NCI-H2029 (cell line): ENCODE results near the gene CNEP1R1.
"Not testable (repeated sequence)": the region's sequence is repeated elsewhere in the genome, so short reads cannot be mapped to it uniquely, and the experiment has no call there.

Source experiments
- DNase-seq: peaks from one replicate; lab custom pipeline; 2025; lab: John Stamatoyannopoulos, UW

Gene CNEP1R1, protein sequence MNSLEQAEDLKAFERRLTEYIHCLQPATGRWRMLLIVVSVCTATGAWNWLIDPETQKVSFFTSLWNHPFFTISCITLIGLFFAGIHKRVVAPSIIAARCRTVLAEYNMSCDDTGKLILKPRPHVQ

DNA sequence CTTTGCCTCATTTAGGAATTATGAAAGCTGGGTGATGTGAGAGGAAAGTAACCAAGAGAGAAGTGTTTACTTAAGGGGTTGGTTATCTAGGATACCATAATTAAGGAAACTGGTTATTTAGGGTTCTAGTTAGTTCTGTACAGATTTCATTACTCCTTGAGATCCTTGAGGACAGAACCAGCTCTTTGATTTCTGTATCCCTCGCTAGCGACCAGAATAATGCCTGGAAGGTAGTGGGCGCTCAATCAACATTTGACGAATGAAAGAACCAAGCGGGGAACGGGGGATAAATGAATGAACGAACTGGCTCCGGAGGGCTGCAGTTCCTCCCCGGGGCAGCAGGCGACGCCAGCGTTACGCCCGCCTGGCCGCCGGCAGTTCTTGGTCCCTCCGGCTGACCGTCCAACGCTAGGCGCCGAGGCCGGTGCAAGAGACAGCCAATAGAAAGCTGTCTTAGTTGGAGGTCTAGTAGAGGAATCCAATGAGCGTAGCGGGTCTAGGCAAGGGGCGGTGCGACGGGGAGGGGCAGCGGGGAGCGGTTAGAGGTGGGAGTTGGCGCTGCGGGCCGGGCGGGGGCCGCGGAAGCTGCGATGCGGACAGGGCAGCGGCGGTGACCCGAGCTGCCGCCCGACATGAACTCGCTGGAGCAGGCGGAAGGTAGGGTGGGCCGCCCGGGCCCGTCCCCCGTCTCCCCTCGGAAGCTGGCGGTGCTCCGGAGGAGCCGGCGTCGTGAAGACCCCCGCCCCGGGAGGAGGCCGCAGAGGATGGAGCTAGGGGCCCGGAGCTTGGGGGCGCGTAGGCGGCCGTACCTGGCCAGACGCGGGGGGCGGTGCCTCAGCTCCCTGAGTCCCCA lies at the start of gene CNEP1R1:
TSS of gene CNEP1R1 (plus strand) at position 542 of the 853 bp plus-strand sequence. CDS start at position 633, 91 bp downstream.
- peak; percentile 79 for DNase-seq

DNA sequence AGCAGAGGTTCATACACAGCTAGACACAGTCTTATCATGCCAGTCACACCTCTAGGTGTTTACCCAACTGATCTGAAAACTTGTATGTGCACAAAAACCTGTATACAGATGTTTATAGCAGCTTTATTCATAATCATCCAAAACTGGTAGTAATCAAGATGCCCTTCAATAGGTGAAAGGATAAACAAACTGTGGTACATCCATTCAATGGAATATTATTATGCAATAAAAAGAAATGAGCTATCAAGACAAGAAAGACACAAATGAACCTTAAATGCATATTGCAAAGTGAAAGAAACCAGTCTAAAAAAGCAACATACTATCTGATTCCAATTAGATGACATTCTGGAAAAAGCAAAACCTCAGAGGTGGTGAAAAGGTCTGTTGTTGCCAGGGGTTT lies 47.6 kb upstream of the CNEP1R1 start:
- DNase-seq, result no peak

DNA sequence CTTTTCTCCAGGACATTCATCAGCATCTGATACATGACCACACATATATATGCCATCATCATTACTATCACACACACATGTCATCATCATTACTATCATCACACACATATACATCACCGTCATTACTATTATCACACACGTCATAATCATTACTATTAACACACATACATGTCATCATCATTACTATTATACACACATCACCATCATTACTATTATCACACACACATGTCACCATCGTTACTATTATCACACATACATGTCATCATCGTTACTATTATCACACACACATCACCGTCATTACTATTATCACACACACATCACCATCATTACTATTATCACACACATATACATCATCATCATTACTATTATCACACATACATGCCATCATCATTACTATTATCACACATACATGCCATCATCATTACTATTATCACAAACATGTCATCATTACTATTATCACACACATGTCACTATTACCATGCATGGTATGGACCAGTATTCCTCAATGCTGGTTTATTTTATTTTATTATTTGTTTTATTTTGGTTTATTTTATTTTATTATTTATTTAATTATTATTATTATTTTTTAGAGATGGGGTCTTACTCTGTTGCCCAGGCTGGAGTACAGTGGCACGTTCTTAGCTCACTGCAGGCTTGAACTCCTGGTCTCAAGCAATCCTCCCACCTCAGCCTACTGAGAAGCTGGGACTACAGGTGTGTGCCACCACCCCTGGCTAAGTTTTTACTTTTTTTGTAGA lies 46.3 kb upstream of the CNEP1R1 start:
- no peak for DNase-seq

DNA sequence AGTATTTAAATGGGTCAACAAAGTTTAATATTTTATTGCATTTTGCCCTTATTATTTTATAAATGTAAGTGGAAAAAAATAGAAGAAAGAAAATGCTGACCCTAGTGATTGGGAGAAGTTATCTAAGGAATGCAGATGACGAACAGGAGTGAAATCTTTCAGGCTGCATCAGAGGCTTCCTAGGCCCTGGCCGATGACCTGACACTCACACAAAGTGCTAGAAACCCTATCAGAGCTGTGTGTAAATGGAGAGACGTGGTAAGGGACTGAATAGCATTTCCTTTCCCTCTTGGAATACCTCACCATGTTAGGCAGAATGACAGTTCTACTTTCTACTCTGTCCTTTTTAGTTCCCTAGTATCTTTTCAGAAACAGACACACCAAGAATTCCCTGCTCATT lies 44.9 kb upstream of the CNEP1R1 start:
- DNase-seq, result no peak

DNA sequence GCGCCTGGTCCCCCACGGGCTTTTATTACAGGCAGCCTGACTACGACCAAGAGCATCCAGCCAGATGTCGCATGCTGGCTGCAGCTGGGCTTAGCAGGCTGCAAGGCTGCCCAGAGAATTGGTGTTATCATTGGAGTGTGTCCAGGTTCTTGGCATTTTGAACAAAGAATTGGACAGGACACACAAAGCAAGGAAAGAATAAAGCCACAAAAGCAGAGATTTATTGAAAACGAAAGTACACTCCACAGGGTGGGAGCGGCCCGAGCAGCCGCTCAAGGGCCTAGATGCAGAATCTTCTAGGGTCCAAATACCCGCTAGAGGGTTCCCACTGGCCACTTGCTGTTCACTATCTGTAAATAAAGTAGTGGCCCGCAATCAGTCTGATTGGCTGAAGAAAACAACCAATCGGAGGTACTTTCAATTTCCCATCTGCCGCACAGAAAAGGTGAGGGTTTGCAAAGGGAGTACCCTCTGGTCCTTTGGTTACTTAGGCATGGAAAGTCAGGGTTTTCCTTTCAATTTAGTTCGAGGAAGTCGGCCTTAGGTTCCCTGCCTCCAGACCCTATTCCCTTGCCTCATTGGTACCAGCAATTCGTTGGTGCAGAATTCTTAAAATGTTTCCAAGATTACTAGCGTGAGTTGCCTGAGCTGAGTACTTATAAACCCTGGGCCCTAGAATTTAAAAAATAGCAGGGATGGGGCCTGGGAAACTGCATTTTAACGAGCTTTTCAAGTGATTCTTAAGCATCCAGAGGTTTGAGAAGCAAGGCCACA lies 38.5 kb upstream of the CNEP1R1 start:
- peak; percentile 11 for DNase-seq

DNA sequence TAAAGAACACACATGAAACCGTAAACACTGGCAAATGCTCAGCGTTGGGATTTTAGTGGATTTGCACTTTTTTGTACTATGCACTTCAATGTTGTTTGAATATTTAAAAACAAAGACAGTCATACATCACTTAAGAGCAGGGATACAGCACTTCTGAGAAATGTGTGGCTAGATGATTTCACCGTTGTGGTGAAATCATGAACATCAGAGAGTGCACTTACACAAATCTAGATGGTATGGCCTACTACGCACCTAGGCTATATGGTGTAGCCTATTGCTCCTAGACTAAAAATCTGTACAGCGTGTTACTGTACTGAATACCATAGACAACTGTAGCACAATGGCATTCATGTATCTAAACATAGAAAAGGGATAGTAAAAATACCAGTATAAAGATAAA lies 37.6 kb upstream of the CNEP1R1 start:
- no peak for DNase-seq

DNA sequence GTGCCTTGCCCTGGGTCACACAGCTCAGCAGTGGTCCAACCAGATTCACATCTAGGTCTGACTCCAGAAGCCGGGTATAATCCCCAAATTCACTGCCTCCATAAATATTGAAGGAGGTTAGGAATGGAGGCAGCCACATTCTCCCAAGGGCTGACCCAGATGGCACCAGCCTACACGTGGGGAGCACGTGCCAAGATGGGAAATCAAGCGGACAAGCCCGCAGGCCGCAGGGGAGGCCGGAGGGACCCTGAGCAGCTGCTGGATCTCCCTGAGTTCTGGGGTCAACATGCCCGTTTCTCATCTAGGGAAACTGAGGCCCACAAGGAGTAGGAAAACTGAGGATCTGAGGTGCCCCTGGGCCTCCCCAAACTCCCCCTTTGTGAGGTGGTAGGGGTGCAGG lies 32.2 kb upstream of the CNEP1R1 start:
- no peak for DNase-seq

DNA sequence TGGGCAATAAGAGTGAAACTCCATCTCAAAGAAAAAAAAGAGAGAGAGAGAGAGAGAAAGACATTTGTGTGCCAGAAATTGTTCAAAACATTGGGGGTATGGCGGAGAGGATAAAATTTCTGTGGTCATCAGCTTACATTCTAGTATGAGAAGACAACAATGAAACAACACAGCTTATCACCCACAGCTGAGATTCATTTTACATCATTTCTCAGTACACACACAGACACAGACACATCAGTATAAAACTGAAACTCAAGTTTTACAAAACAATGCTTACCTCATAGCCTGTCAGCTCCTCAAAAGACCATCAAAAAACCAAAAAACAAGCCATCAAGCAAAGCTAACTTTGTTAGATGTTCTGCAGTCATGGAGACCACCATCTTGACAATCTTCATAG lies 31.4 kb upstream of the CNEP1R1 start:
- DNase-seq, result no peak

DNA sequence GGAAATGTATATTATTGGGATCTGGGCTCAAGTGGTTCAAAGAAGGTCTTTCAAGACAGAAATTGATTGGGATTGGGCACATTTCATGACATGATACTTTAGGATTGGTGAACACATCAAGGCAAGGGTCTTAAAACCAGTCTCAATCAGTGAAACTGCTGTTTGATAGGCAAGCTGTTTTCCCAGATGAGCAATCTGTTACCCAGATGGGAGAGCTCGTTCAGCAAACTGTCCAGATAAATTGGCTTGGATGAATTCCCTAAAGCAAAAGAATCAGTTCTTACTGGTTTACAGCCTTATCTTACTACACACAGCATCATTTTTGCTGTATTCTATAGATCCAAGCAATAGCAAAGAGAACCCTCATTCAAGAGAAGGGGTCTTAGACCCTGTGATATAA lies 31.0 kb upstream of the CNEP1R1 start:
- DNase-seq, result no peak

DNA sequence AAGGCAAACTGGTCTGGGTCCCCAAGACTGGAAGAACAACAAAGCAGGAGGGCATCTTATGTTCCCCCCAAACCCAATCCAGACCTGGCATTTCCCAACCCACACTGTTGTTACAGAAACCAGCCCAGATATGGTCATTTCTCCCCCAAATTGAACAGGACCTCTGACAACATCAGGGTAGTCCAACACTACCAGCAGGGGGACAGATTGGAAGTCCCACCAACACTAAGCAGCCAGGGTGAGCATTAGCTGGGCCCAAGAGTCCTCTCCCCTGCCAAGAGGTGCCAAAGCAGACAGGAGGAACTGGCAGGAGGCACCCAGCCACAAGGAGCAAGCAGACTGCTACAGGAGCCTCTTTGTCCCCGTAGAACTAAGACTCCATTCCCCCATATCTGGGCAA lies 29.3 kb upstream of the CNEP1R1 start:
- no peak for DNase-seq

DNA sequence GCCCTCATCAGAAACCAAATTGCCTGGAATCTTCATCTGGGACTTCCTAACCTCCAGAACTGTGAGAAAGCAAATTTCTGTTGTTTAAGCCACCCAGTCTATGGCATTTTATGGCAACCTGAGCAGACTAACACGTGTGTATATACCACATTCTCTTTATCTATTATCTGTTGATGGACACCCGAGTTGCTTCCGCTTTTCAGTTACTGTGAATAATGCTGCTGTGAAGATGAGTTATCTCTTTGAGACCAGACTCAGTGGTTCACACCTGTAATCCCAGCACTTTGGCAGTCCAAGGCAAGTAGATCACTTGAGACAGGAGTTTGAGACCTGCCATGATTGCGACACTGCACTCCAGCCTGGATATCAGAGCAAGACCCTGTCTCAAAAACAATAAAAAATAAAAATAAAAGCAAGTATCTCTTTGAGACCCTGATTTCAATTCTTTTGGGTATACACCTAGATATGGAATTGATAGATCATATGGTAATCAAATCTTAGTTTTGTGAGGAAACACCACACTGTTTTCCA lies 27.2 kb upstream of the CNEP1R1 start:
- no peak for DNase-seq

DNA sequence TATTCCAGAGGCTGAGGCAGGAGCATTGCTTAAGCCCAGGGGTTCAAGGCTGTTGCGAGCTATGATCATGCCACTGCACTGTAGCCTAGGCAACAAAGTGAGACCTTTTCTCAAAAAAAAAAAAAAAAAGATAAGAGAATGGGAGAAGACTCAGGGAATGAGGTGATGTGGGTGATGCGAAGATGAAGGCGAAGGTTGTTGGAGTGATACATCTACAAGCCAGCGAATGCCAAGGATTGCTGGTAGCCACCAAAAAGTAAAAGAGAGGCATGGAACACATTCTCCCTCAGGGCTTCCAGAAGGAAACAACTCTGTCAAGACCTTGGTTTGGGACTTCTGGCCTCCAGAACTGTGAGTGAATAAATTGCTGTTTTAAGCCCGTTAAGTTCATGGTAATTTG lies 26.0 kb upstream of the CNEP1R1 start:
- DNase-seq, result no peak

DNA sequence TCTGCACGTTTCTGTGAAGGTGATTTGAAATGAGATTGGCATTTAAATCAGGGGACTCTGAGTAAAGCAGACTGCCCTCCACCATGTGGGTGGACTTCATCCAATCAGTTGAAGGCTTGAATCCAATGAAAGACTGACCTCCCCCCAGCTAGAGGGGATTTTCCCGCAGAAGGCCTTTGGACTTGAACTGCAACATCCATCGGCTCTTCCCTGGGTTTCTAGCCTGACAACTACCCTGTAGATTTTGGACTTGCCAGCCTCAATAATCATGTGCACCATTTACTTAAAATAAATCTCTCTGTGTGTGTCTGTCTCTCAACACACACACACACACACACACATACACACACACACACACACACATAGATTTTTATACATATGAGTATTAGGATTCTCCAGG lies 23.9 kb upstream of the CNEP1R1 start:
- no peak for DNase-seq

DNA sequence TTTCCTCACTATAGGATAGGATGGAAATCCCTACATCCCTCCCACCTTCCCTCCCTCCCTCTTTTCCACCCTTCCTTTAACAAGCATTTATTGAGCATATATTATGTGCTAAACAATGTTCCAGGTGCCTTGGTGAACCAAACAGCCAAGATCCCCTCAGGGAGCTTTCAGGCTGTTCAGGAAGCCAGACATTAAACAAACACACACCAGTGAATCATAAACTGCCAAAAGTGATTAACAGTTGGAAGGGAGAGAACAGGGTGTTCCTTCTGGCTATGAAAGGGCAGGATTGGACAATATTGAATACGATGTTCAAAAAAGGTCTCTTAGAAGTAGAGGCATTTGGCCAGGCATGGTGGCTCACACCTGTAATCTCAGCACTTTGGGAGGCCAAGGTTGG lies 22.8 kb upstream of the CNEP1R1 start:
- no peak for DNase-seq

DNA sequence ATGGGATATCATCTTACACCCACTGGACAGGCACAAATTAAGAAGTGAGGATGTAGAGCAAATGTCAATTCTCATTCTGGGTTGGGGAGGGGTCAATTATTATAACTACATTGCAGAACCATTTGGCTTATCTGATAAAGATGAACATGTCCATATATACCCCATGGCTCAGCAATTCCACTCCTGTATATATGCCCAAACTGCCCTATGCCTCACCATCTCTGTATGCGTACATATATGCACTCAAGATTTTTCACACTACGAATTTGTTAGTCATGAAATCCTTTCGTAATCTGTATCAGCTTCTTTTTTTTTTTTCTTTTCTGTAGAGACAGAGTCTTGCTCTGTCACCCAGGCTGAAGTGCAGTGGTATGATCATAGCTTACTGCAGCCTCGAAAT lies 20.8 kb upstream of the CNEP1R1 start:
- no peak for DNase-seq

DNA sequence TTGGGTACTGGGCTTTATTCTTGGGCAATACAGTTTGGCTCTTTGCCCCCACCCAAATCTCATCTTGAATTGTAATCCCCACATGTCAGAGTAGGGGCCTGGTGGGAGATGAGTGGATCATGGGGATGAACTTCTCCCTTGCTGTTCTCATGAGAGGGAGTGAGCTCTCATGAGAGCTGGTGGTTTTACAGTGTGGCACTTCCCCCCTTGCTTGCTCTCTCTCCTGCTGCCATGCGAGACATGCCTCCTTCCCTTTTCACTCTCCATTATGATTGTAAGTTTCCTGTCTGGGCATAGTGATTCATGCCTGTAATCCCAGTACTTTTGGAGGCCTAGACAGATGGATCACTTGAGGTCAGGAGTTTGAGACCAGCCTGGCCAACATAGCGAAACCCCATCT lies 18.1 kb upstream of the CNEP1R1 start:
- no peak for DNase-seq

DNA sequence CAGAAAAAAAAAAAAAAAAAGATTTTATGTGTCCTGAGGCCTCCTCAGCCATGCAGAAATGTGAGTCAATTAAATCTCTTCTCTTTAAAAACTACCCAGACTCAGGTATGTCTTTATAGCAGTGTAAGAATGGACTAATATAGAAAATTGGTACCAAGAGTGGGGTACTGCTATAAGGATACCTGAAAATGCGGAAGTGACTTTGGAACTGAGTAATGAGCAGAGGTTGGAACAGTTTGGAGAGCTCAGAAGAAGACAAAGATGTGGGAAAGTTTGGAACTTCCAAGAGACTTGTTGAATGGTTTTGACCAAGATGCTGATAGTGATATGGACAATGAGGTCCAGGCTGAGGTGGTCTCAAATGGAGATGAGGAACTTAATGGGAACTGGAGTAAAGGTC lies 17.3 kb upstream of the CNEP1R1 start:
- no peak for DNase-seq

DNA sequence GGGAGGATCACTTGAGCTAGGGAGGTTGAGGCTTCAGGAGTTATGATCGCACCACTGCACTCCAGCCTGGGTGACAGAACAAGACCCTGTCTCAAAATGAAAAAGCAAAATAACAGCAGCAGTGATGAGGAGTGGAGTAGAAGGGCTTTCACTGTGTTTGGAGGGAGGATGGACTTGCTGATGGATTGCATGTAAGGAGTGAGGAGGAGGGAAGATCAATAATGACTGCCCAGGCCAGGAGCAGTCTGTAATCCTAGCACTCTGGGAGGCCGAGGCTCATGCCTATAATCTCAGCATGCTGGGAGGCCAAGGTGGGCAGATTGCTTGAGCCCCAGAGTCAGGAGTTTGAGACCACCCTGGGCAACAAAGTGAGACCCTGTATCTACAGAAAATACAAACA lies 14.8 kb upstream of the CNEP1R1 start:
- DNase-seq, result no peak

DNA sequence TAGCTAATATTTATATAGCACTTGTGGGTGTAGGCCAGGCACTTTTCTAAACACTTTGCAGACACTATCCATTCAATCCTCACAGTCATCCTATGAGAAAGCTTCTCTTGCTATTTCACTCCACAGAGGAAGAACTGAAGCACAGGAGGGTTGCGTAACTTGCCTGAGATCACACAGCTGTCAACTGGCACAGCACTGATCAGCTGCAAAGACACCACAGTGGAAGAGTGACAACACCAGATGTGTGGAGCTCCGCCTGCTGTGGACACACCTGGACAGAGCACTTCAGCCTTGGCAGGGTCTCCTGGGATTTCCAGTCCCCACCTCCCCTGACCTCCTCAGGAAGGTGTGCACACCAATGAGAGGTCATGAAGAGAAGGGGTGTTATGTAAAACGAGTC lies 13.3 kb upstream of the CNEP1R1 start:
- no peak for DNase-seq

DNA sequence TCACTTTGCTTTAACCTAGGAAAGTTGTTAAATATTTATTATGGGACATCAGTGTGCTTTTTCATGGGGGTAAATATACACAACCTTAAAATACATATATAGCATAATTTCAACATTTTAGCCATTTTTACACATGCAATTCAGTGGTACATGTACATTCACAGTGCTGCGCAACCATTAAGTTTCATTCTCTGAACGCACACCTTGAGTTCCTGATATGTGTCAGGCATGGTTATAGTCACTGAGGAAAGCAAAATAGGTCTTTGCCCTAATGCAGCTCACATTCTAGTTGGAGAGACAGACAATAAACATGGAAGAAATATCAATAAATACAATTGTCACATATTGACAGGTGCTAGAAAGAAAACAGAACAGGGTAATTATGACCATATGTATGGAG lies 12.8 kb upstream of the CNEP1R1 start:
- DNase-seq, result no peak

DNA sequence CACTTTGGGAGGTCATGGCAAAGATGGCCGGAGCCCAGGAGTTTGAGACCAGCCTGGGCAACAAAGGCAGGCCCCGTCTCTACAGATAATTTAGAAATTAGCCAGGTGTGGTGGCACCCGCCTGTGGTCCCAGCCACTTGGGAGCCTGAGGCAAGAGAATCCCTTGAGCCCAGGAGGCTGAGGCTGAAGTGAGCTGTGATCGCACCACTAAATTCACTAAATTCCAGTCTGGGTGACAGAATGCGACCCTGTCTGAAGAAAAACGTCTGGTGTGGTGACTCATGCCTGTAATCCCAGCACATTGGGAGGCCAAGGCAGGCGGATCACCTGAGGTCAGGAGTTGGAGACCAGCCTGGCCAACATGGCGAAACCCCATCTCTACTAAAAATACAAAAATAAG lies 10.8 kb upstream of the CNEP1R1 start:
- DNase-seq, result not testable (repeated sequence)

DNA sequence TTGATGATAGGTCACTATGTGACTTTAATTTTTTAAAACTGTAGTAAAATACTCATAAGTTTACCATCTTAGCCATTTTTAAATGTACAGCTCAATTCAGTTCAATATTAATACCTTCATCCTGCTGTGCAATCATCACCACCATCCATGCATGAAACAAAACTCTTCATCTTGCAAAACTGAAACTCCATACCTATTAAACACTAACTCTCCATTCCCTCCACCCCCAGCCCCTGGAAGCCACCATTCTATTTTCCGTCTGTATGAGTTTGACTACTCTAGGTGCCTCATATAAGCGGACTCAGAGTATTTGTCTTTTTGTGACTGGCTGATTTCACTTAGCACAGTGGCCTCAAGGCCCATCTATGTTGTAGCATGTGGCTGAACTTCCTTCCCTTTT lies 9.4 kb upstream of the CNEP1R1 start:
- no peak for DNase-seq
